Posterior cingulate gyrus (tissue), 11 donors: Measurements from ENCODE around the gene KIF22.
"Not testable (repeated sequence)": the region's sequence is repeated elsewhere in the genome, so short reads cannot be mapped to it uniquely, and the experiment has no call there.

Source experiments
- DNase-seq, 10 donors: peaks; one replicate each; pipeline versions ENCODE4 v3.0.0 to v3.0.0-alpha.2; 2020 to 2021; ENCODE audit warnings: mixed read lengths in 3 of 10
- intact Hi-C: fragments of 100-400 bp; cut with DNase I; formaldehyde crosslinking; loops from one replicate; pipeline ENCODE4 v1.15.1; 2023

KIF22 gene

DNA sequence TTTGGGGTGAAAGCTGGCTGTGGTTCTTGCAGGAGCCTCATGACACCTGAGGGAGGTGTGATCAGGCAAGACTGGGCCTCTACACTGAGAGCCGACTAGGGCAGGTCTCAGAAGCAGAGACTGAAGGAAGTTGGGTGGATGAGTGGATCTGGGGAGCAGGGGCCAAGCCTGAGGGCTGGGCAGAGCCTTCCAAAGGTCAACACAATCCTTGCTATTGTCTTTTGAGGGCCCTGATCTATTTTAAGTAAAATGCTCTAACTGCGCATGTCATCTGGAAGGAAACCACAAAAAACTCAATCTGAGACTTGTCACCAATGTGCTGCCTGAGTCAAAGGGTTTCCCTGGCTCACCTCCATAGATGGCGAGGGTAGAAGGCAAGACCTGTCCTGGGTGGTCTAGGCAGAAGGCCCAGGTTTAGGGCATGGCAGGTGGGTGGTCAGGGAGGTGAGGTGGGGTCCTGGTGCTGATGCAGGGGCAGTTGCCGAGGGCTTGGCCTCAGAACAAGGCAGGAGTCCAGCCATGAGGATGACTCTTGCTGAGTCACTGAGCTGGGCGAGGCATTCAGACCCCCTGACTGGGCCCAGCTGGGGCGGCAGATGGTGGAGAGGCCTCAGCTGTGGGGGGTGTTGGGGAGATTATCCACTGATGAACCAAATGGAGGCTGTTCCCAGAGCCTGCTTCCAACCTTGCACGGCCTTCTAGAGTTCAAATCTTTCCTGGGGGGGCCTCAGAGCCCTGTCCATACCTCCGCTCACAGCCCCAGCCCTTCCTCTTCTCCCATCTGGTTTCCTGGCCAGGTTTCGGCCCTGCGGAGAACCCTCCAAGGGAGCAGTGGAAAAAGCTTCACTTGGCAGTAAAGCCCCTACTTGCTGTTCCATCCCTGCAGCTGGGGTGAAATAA, 34.8 kb downstream of the KIF22 start:
- peak in 5 of 10 donors; percentile 51 to 95 (median 68) for DNase-seq
- intact Hi-C loops: no loop called here

DNA sequence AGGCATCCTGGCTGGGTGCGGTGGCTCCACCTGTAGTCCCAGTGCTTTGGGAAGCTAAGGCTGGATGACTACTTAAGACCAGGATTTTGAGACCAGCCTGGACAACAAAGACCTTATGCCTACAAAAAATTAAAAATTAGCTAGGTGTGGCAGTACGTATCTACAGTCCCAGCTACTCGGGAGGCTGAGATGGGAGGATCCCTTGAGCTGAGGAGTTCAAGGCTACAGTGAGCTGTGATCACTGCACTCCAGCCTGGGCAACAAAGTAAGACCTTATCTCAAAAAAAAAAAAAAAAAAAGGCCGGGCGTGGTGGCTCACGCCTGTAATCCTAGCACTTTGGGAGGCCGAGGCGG, 35.8 kb downstream of the KIF22 start:
- intact Hi-C loops: no loop called here
- DNase-seq: no peak

DNA sequence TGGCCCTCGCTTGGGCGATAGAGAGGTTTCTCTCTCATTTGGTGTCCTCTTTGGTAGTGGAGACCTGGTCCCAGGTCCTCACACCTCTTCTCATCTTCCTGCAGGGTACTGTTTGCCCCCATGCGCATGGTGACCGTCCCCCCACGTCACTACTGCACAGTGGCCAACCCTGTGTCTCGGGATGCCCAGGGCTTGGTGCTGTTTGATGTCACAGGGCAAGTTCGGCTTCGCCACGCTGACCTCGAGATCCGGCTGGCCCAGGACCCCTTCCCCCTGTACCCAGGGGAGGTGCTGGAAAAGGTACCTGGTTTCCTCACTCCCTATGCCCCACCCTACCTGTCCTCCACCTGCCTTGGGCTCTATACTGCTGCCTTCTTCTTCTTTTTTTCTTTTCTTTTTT, 40.2 kb downstream of the KIF22 start:
- peak in 1 of 10 donors; percentile 43 for DNase-seq
- intact Hi-C loops: no loop called here

DNA sequence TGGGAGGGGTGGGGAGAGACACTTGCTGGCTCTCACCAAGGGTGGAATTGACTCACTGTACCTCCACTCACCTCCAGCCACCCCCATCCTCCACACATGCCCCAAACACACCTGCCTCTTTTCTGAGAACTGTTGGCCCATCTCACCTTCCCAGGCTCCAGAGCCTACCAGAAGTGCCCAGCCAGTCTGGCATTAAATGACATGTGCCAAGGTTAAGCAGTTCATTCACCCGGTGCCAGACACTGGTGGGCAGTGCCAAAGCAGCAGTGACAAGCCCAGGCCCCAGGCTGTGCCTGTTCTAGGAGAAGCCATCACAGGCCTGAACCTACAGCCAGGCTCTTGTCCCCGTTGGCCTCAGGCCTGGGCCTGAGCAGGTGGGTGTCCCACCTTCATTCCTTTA, 40.9 kb downstream of the KIF22 start:
- intact Hi-C loops: no loop called here
- DNase-seq: peak in 1 of 10 donors; percentile 67

DNA sequence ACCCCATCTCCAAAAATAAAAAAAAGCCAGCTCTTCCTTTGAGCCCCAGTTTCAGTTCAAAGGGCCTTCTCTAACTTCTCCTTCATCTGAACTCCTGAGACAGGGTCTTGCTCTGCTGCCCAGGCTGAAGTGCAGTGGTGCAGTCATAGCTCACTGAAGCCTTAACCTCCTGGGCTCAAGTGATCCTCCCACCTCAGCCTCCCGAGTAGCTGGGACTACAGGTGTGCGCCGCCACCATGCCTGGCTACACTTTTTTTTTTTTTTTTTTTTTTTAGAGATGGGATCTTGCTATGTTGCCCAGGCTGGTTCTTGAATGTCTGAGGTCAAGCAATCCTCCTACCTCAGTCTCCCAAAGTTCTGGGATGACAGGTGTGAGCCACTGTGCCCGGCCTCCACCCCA, 42.7 kb downstream of the KIF22 start:
- intact Hi-C loops, DNase-seq: not testable (repeated sequence)

DNA sequence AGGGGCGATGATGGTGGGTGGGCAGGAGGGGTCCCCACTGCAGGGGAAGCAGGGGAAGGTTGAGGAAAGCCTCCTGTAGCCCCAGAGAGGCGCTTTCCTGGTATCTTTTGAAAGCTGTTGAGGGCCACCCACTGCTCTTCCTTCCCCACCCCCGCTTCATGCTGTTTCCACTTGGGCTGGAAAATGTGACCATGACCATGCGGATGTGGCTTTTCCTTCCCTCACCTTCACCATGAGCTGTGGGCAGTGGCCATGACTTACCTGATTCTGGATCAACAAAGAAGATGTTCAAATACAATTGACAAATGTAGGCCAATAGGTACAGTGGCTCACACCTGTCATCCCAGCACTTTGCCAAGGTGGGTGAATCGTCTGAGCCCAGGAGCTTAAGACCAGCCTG, 43.5 kb downstream of the KIF22 start:
- intact Hi-C loops: no loop called here
- peak in 1 of 10 donors; percentile 48 for DNase-seq

DNA sequence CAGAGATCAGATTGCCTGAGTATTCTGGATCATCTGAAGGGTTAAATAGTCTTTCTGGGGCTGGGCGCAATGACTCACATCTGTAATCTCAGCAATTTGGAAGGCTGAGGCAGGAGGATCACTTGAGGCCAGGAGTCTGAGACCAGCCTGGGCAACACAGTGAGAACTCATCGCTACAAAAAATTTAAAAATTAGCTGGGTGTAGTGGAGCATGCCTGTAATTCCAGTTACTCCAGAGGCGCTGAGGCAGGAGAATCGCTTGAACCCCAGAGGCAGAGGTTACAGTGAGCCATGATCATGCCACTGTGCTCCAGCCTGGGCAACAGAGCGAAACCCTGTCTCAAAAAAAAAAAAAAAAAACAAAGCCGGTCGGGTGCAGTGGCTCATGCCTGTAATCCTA, 45.4 kb downstream of the KIF22 start:
- intact Hi-C loops: no loop called here
- DNase-seq: no peak

DNA sequence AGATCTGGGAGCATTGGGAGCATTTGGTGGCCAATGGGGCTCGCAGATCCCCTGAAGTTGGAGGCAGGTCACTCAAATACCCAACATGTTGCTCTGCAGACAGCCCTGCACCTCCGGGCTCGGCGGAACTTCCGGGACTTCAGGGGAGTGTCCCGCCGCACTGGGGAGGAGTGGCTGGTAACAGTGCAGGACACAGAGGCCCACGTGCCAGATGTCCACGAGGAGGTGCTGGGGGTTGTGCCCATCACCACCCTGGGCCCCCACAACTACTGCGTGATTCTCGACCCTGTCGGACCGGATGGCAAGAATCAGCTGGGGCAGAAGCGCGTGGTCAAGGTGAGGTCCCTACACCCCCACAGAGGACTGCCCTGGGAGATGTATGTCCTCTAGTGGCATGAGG, 46.1 kb downstream of the KIF22 start:
- intact Hi-C loops: no loop called here
- DNase-seq: peak in 1 of 10 donors; percentile 57

DNA sequence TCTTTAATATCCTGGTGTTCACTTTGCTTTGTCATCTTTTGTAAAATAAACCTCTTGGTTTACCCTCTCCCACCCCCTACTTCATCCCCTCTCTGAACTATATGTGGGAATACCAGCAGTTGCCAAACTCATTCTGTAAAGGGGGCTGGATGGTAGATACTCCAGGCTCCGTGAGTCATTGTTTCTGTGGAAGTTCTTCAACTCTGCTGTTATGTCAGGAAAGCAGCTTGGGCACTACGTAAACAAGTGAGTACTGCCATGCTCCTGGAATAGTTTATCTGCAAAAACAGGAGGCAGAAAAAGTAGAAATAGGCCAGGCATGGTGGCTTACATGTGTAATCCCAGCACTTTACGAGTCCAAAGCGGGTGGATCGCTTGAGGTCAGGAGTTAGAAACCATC, 47.3 kb downstream of the KIF22 start:
- intact Hi-C loops: no loop called here
- no peak for DNase-seq

DNA sequence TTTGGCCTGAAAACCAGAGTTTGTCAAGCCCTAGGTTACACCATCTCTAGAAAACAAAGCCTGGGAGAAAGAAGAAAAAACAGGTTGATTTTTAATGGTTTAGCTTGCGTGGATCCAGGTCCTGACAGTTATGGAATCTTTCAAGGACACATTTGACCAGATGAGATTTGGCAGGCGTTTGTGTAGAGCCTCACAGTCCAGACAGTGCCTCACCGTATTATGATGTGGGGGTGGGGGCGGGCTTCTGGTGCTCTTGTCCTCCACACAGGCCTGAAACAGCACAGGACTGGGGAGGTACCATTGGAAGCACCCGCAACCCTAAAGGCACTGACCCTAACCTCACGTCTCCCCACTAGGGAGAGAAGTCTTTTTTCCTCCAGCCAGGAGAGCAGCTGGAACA, 49.3 kb downstream of the KIF22 start:
- DNase-seq: no peak
- intact Hi-C loops: no loop called here

DNA sequence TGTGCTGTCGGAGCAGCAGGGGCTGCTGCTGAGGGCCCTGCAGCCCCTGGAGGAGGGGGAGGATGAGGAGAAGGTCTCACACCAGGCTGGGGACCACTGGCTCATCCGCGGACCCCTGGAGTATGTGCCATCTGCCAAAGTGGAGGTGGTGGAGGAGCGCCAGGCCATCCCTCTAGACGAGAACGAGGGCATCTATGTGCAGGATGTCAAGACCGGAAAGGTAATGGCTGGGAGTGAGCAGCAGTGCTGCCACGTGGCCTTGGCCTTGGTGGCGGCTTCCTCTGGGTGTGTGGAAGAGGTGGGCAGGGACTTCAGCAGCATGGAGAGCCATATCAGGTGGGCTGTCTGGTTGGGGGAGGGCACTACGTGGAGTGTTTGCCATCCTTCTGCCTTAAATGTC, 49.7 kb downstream of the KIF22 start:
- intact Hi-C loops: no loop called here
- peak in 1 of 10 donors; percentile 57 for DNase-seq

DNA sequence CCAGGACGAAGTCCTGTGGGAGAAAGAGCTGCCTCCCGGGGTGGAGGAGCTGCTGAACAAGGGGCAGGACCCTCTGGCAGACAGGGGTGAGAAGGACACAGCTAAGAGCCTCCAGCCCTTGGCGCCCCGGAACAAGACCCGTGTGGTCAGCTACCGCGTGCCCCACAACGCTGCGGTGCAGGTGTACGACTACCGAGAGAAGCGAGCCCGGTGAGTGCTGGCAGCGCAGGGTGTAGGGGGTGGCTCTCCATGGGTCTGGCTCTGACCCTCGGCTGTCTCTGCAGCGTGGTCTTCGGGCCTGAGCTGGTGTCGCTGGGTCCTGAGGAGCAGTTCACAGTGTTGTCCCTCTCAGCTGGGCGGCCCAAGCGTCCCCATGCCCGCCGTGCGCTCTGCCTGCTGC, 51.1 kb downstream of the KIF22 start:
- intact Hi-C loops: no loop called here

DNA sequence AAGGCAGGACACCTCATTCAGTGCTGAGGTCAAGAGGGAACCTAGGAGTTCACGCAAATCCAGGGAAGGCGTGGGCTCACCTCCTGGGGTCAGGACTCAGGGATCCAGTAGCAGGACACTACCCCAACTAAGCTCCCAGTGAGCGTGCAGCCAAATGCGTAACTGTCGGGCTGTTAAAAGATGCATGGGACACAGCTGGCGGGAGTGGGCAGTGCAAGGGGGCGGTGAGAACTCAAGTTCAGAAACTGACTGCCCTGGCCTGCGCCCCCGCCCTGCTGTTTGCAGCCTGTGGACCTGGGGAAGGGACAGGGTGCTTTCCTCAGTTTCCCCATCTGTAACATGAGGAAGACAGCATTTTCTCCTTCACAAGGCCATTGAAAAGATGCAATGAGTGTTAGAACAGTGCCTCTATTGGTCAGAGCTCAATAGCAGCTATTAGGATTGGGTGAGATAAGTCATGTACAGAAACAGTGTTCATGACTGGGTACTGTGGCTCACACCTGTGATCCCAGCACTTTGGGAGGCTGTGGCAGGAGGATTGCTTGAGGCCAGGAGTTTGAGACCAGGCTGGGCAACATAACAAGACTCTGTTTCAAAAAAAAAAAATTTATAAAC, 52.3 kb downstream of the KIF22 start:
- intact Hi-C loops: no loop called here

More for the DNA sequence above, 51.1 kb downstream of the KIF22 start:
- peak in 1 of 10 donors; percentile 68 for DNase-seq

DNA sequence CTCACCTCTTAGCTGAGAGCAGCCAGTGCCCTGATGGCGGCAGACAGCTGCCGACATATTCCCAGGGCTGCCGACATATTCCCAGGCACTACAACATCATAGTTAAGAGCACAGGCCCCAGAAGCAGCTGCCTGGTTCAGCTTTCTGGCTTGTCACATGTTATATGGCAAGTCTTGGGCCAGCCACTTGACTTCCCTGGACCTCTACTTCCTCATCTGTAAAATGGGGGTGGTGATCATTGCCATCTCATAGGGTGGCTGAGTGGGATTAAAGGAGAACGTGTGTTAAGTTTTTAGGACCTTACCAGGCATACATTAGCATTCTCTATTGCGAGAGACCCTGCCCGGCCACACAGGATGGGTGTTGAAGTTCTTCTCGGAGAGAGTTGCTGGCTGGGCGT, 53.4 kb downstream of the KIF22 start:
- intact Hi-C loops: no loop called here

More for the DNA sequence above, 52.3 kb downstream of the KIF22 start:
- no peak for DNase-seq

DNA sequence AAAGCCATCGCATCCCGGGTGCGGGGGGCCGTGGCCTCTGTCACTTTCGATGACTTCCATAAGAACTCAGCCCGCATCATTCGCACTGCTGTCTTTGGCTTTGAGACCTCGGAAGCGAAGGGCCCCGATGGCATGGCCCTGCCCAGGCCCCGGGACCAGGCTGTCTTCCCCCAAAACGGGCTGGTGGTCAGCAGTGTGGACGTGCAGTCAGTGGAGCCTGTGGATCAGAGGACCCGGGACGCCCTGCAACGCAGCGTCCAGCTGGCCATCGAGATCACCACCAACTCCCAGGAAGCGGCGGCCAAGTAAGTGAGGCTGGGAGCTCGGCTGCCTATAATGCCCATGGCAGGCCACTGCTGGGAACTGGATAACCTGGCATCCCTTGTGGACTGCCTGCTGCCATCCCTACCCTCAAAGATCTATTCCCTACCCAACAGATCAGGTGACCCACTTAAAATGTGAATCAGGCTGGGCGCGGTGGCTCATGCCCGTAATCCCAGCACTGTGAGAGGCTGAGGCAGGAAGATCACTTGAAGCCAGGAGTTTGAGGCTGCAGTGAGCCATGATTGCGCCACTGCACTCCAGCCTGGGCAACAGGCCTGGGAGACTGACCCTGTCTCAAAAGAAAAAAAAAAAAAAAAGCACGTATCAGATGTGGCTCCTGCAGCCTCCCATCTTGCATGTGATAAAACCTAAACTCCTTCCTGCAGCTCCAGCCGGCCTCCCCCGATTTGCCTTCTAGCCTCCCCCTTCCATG, 54.2 kb downstream of the KIF22 start:
- no peak for DNase-seq
- intact Hi-C loops: no loop called here

More for the DNA sequence above, 53.4 kb downstream of the KIF22 start:
- DNase-seq: no peak

DNA sequence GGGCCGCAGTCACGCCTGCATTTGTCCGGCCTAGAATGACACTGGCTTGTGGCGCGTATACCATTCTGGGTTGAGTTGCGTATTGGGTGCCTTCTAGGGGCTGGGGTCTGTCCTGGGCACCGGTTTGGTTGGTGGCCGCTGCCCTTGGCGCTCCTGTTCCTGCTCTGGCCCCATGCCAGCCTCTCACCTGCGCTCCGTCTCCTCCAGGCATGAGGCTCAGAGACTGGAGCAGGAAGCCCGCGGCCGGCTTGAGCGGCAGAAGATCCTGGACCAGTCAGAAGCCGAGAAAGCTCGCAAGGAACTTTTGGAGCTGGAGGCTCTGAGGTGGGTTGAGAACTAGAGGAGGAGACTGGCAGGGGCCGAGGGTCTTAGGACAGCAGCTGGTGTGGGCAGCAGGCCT, 55.1 kb downstream of the KIF22 start:
- intact Hi-C loops: no loop called here

DNA sequence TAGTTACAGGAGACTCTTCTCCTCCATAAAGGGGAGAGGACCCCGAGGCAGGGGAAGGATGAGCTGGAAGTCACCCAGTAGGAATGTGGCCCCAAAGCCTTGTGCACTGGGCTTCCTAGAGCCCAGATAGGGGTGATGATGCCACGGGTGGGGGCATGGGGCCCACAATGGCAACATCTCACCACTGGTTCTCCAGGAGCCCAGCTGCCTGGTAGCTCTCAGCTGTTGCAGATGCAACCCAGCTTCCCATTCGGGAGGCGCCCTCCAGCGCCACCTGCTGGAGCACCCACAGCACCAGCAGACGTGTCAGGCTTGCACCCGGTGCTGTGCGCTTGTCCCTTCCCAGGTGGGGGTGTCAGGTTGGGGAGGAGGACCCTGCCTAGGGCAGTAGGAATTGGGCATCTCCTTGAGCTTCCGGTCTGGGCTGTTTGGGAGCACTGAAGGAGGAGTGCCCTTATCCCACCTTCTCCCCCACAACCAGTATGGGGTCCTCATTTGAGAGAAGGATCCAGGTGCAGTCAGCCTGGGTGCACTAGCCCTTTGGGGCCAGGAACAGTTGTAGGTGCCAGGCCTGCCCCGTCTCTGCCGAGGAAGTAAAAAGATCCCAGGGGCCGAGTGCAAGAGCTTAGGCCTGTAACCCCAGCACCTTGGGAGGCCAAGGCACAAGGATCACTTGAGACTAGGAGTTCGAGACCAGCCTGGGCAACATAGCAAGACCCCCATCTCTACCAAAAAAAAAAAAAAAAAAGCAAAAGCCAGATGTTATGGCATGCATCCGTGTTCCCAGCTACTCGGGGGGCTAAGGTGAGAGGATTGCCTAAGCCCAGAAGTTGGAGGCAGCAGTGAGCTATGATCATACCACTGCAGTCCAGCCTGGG, 58.1 kb downstream of the KIF22 start:
- peak; percentile 65 to 98 (median 82) for DNase-seq
- intact Hi-C loops: loop anchor here (1.0 kb wide), 1 partner anchor 41 kb away; no protein-coding TSS in a partner anchor

More for the DNA sequence above, 55.1 kb downstream of the KIF22 start:
- DNase-seq: no peak

DNA sequence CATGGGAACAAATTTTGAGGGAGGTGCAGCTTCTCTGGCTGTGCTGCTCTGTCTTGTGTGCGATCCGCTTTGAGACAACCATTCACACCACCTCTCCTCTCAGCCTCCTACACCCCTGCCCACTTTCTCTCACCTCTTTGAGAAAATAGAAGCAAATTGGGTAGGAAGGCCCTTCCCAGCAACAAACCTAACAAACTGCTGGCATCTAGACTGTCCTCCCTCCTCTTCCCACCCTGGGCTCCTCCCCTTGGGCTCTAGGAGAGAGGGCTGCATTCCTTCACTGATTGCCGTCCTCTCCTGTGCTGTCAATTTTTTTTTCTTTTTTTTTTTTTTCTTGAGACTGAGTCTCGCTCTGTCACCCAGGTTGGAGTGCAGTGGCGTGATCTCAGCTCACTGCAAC, 59.0 kb downstream of the KIF22 start:
- DNase-seq: peak in 3 of 10 donors; percentile 23 to 51 (median 26)
- intact Hi-C loops: no loop called here

DNA sequence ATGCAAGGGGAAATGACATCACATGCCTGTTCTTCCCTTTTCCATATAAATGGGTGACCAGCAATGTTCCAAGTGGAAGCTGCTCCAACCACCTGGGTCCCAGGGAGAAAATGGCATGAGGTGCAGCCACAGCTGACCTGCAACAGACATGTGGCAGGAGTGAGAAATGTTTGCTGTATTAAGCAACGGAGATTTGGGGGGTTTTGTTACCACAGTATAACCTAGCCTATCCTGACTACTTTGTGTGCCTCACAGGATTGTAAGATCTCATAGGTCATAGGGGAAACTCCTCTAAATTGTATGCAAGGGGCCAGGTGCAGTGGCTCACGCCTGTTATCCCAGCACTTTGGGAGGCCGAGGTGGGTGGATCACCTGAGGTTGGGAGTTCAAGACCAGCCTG, 60.4 kb downstream of the KIF22 start:
- no peak for DNase-seq
- intact Hi-C loops: no loop called here

DNA sequence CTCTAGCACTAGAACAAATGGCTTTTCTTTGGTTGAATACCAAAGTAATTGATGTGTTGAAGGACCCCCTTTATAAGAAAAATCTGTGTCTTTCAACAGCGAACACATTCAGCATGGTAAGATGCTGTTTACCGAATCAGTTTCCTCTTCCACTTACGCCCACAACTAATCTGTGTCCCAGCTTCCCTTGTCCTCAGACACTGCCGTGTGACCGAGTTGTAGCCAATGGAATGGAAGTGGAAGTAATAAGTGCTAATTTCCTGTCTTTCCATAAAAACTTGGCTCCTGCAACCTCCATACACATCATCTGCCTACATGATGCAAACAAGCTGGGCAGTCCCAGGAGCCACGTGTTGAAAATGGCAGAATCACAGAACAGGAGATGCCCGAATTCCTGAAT, 62.1 kb downstream of the KIF22 start:
- peak in 1 of 10 donors; percentile 27 for DNase-seq

More for the DNA sequence above, 62.1 kb downstream of the KIF22 start:
- intact Hi-C loops: no loop called here
